GM23248 (cell line): Measurements from ENCODE around the gene RPL31. TPM values are rescaled to one million over a fixed set of nuclear protein-coding genes. Genes with fewer than 3 reads are reported as not detected.

Experiments
- DNase-seq: peaks from one replicate; pipeline ENCODE4 v3.0.0-alpha.2; 2015
- H2AFZ ChIP-seq: fragments of 200-600 bp; sonication (generic); 2 replicates; pipeline ENCODE4 v1.6.1; 2016; ENCODE audit warnings: antibody characterized with exemption
- H3F3A ChIP-seq: fragments of 200-600 bp; sonication (generic); 2 replicates; pipeline ENCODE4 v1.6.1; 2016; ENCODE audit warnings: mild to moderate bottlenecking, antibody characterized with exemption, mixed run types; ENCODE audit not compliant: insufficient read depth
- H3K27ac ChIP-seq: fragments of 200-600 bp; sonication (generic); 2 replicates; pipeline ENCODE4 v1.5.1; 2016; ENCODE audit warnings: mild to moderate bottlenecking
- H3K27me3 ChIP-seq: fragments of 200-600 bp; sonication (generic); replicated peaks from 2 replicates; pipeline ENCODE4 v1.6.1; 2016; ENCODE audit warnings: mild to moderate bottlenecking; ENCODE audit not compliant: insufficient read depth
- H3K36me3 ChIP-seq: fragments of 200-600 bp; sonication (generic); 2 replicates; pipeline ENCODE4 v1.6.1; 2016; ENCODE audit warnings: low read depth, mild to moderate bottlenecking
- H3K4me1 ChIP-seq: fragments of 200-600 bp; sonication (generic); 2 replicates; pipeline ENCODE4 v1.6.1; 2016; ENCODE audit warnings: mild to moderate bottlenecking; ENCODE audit not compliant: insufficient read depth
- H3K4me2 ChIP-seq: fragments of 200-600 bp; sonication (generic); one replicate; pipeline ENCODE4 v1.6.1; 2016; ENCODE audit warnings: mild to moderate bottlenecking; ENCODE audit not compliant: unreplicated experiment
- H3K4me3 ChIP-seq: fragments of 200-600 bp; sonication (generic); 2 replicates; pipeline ENCODE4 v1.5.1; 2016; ENCODE audit warnings: mild to moderate bottlenecking
- H3K79me2 ChIP-seq: fragments of 200-600 bp; sonication (generic); 2 replicates; pipeline ENCODE4 v1.6.1; 2016; ENCODE audit warnings: mild to moderate bottlenecking; ENCODE audit not compliant: insufficient read depth
- H3K9ac ChIP-seq: fragments of 200-600 bp; sonication (generic); 2 replicates; pipeline ENCODE4 v1.6.1; 2016; ENCODE audit warnings: mild to moderate bottlenecking
- H3K9me2 ChIP-seq: fragments of 200-600 bp; sonication (generic); 2 replicates; pipeline ENCODE4 v1.6.1; 2016; ENCODE audit warnings: mixed run types, mild to moderate bottlenecking, moderate library complexity; ENCODE audit not compliant: insufficient read depth
- H3K9me3 ChIP-seq: fragments of 200-600 bp; sonication (generic); one replicate; pipeline ENCODE4 v1.6.1; 2017; ENCODE audit warnings: low read depth
- H4K20me1 ChIP-seq: fragments of 200-600 bp; sonication (generic); 2 replicates; pipeline ENCODE4 v1.6.0; 2016; ENCODE audit not compliant: insufficient read depth
- EZH2 ChIP-seq: fragments of 200-600 bp; sonication (generic); IDR thresholded peaks from 2 replicates; pipeline ENCODE4 v1.6.1; 2018; ENCODE audit warnings: antibody characterized with exemption, mild to moderate bottlenecking; ENCODE audit not compliant: insufficient read depth, poor library complexity, severe bottlenecking
- EZH2phosphoT487 ChIP-seq: fragments of 200-600 bp; sonication (generic); IDR thresholded peaks from 2 replicates; pipeline ENCODE4 v1.6.1; 2018; ENCODE audit warnings: antibody characterized with exemption, moderate library complexity, mild to moderate bottlenecking, low read depth; ENCODE audit not compliant: insufficient read depth
- WGBS, 2 experiments: methylation state at CpG; one replicate each; pipeline ENCODE4 v1.1.6; 2015 to 2017; ENCODE audit warnings: low lambda C conversion rate in 2 of 2, low coverage in 1 of 2; ENCODE audit errors: missing lambda C conversion rate in 2 of 2; 5-methylcytosine and 5-hydroxymethylcytosine counted together
- in situ Hi-C: fragments of 300-500 bp; cut with MboI; formaldehyde crosslinking; loops from 2 replicates; pipeline ENCODE4 v1.15.0; 2020
- polyA plus RNA-seq: library from polyadenylated mRNA; unstranded; fragments of >200 nt; fragmentation: Nextera tagmentation; extraction: Ambion mirVana; gene quantifications from 2 replicates; pipeline ENCODE4 v1.2.1, GENCODE V29; 2016
- total RNA-seq: library from RNA; depleted of rRNA; stranded (reverse); fragments of >200 nt; shearing (Covaris generic); gene quantifications from 2 replicates; pipeline ENCODE4 v1.2.3, GENCODE V29; 2014; rRNA removed

Gene RPL31
- total RNA-seq = 604 and 659 TPM in 2 replicates
- polyA plus RNA-seq = 1,157 and 1,172 TPM in 2 replicates

- WGBS, 2 experiments = 5 to 6% methylated on average over 57 to 59 of the region's 59 CpGs
- Histone ChIP-seq H3K4me1 (peaks cover 39% of the 10 kb centered on the region), H2AFZ (peak within 1 kb of the TSS; percentile 93), H3K36me3 (peaks cover 37% of the 10 kb centered on the region), H3K4me2 (peak within 1 kb of the TSS; percentile 94), H4K20me1 (0 out of 2 replicates have a peak, but pooled peaks cover 10% of the 10 kb centered on the region), H3F3A (peaks cover 46% of the 10 kb centered on the region), H3K9ac (peak within 1 kb of the TSS; percentile 98), H3K27ac (peak within 1 kb of the TSS; percentile 83), H3K27me3 (no peaks in the 10 kb centered on the region), H3K9me3 (no peaks in the 10 kb centered on the region), H3K79me2 (peaks cover 49% of the 10 kb centered on the region), H3K4me3 (peak within 1 kb of the TSS; percentile 97), H3K9me2 (no peaks in the 10 kb centered on the region)
- DNase-seq = peak; percentile 99
- TF ChIP-seq EZH2phosphoT487 = no peak
- no peak for TF ChIP-seq EZH2
- in situ Hi-C loops = no loop called here
Observed at GRCh38 chr2:101001691-101002561, at the start of gene RPL31. Gene RPL31, plus strand, starts transcription at chr2:101002289. Its CDS starts 413 bp downstream, at chr2:101002702.

- no peaks in the 10 kb centered on the region for H3K79me2 ChIP-seq
- 0 out of 2 replicates have a peak, but pooled peaks cover 5% of the 10 kb centered on the region for H3F3A ChIP-seq
- no peak overlapping the region for H3K9ac ChIP-seq
- in situ Hi-C loops = no loop called here
- TF ChIP-seq EZH2phosphoT487 (no peak), EZH2 (no peak)
- no peaks in the 10 kb centered on the region for H4K20me1 ChIP-seq
- no peaks in the 10 kb centered on the region; the same call in 1 of the 2 replicates for H3K36me3 ChIP-seq
- H3K27ac ChIP-seq = no peak overlapping the region
- H2AFZ ChIP-seq = no peak overlapping the region
- no peak overlapping the region for H3K4me2 ChIP-seq
- H3K4me3 ChIP-seq = no peak overlapping the region
- H3K4me1 ChIP-seq = 0 out of 2 replicates have a peak, but pooled peaks cover 1% of the 10 kb centered on the region
- H3K9me2 ChIP-seq = no peaks in the 10 kb centered on the region
- WGBS, 2 experiments = 93% methylated on average over 2 of the region's 2 CpGs
- H3K27me3 ChIP-seq = no peaks in the 10 kb centered on the region
- DNase-seq = no peak
- no peaks in the 10 kb centered on the region for H3K9me3 ChIP-seq
Observed at GRCh38 chr2:100952512-100952911, 49.6 kb upstream of the RPL31 start.

GRCh38 chr2:100953406-100954043 lies 48.6 kb upstream of the RPL31 start:
- WGBS, 2 experiments = 94 to 97% methylated on average over 11 of the region's 11 CpGs

GRCh38 chr2:100954044-100954420 lies 48.1 kb upstream of the RPL31 start:
- Histone ChIP-seq H3K9ac (no peak overlapping the region), H3K36me3 (no peaks in the 10 kb centered on the region; the same call in 1 of the 2 replicates), H3F3A (peaks cover 14% of the 10 kb centered on the region), H3K79me2 (no peaks in the 10 kb centered on the region), H3K9me2 (no peaks in the 10 kb centered on the region), H4K20me1 (no peaks in the 10 kb centered on the region), H3K4me2 (no peak overlapping the region), H3K27me3 (no peaks in the 10 kb centered on the region), H3K9me3 (no peaks in the 10 kb centered on the region), H2AFZ (no peak overlapping the region), H3K27ac (no peak overlapping the region), H3K4me1 (peaks cover 14% of the 10 kb centered on the region), H3K4me3 (no peak overlapping the region)
- TF ChIP-seq EZH2phosphoT487 = no peak
- TF ChIP-seq EZH2 = no peak
- 92 to 95% methylated on average over 6 of the region's 6 CpGs for WGBS, 2 experiments
- no peak for DNase-seq
- in situ Hi-C loops = no loop called here

More at GRCh38 chr2:100953406-100954043, 48.6 kb upstream of the RPL31 start:
- Histone ChIP-seq H3K4me1 (peaks cover 8% of the 10 kb centered on the region), H4K20me1 (no peaks in the 10 kb centered on the region), H3K4me3 (no peak overlapping the region), H3K9me2 (no peaks in the 10 kb centered on the region), H3K9ac (no peak overlapping the region), H3F3A (peaks cover 9% of the 10 kb centered on the region), H3K27ac (no peak overlapping the region), H3K27me3 (no peaks in the 10 kb centered on the region), H2AFZ (no peak overlapping the region), H3K9me3 (no peaks in the 10 kb centered on the region), H3K36me3 (no peaks in the 10 kb centered on the region; the same call in 1 of the 2 replicates), H3K79me2 (no peaks in the 10 kb centered on the region), H3K4me2 (no peak overlapping the region)
- TF ChIP-seq EZH2phosphoT487 = no peak
- TF ChIP-seq EZH2 = no peak
- in situ Hi-C loops = no loop called here
- no peak for DNase-seq
